Body of pancreas (tissue), 4 donors: ENCODE measurements around the gene DPYD.

Experiments
- CTCF ChIP-seq, 7 experiments: fragments of 450-650 bp in 4 of 7; fragments of 200-600 bp in 3 of 7; sonication (generic) in 3 of 7; IDR thresholded peaks; one replicate each; pipeline ENCODE4 v1.5.1; 2016 to 2019; ENCODE audit warnings: antibody characterized with exemption in 7 of 7
- POLR2A ChIP-seq, 3 donors: fragments of 450-650 bp; IDR thresholded peaks; one replicate each; pipeline ENCODE4 v1.6.1; 2016; ENCODE audit warnings: antibody characterized with exemption in 3 of 3, mild to moderate bottlenecking in 2 of 3

- TF ChIP-seq POLR2A (IDR thresholded peaks at IDR 0.05) (no peak), CTCF (IDR thresholded peaks at IDR 0.05) (no peak)
These were observed 827.1 kb downstream of the DPYD start for GRCh38 chr1:97093741-97094140.
